ENCODE measurements around the gene UBQLN4. TPM values are rescaled to one million over a fixed set of nuclear protein-coding genes. Genes with fewer than 3 reads are reported as not detected.

UBQLN4 gene
- total RNA-seq: 10 to 100 TPM; 32.8 to 33.3 TPM

DNA sequence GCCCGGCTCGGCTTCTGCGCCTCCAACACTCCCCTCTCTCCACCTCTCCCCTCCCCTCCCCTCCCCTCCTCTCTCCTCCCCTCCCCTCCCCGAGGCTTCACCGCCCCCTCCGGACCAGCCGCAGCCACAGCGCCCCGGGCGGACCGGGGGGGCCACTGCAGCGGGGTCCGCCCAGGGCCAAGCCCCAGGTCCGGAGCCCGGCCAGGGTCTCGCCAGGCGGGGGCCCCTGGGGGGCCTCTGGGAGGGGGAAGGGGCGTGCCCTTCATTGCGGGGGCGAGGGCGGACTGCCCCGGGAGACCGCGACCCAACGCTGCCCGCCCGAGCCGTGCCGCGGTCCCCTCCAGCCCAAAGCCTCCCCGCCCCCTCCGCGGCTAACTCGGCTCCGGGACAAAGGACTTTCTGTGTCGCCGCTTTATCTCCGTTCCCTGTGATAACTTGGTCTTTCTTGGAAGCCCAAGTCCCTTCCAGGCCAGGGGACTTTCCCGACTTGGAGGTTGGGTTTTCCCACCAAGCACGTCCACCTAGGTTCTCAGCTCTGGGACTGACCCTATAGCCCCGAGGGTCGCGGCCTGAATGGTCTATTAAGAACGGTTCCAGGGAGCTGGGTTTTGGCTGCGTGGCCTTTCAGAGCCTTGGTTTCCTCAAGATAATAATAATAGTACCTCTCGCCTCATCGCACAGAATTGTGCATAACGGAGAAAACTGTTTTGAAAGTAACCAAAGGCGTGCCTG is at the start of gene UBQLN4:
Gene UBQLN4 (minus strand): TSS at position 31 of the 732 bp plus-strand sequence. CDS start 97 bp downstream, outside the sequence.
- Mint-ChIP-seq H3K27me3 (ENCODE audit: low read depth) (no peaks in the 10 kb centered on the region), H3K9me3 (ENCODE audit: insufficient read depth) (no peaks in the 10 kb centered on the region), H3K4me3 (peak within 1 kb of the TSS; percentile 96), H3K36me3 (ENCODE audit: low read depth) (peaks cover 20% of the 10 kb centered on the region), H3K27ac (peak within 1 kb of the TSS; percentile 91), H3K4me1 (ENCODE audit: low read depth) (peaks cover 23% of the 10 kb centered on the region)
- DNase-seq: peak; percentile 90
- ChIA-PET CTCF (interaction anchor here (0.9 to 2.2 kb wide), 8 partner anchors 12 to 194 kb away, joined by 3 to 12 read pairs (median 4); partner anchors contain the start of genes ARHGEF2 and SYT11), POLR2A (no interaction called here)
- peak; percentile 55 for ATAC-seq

DNA sequence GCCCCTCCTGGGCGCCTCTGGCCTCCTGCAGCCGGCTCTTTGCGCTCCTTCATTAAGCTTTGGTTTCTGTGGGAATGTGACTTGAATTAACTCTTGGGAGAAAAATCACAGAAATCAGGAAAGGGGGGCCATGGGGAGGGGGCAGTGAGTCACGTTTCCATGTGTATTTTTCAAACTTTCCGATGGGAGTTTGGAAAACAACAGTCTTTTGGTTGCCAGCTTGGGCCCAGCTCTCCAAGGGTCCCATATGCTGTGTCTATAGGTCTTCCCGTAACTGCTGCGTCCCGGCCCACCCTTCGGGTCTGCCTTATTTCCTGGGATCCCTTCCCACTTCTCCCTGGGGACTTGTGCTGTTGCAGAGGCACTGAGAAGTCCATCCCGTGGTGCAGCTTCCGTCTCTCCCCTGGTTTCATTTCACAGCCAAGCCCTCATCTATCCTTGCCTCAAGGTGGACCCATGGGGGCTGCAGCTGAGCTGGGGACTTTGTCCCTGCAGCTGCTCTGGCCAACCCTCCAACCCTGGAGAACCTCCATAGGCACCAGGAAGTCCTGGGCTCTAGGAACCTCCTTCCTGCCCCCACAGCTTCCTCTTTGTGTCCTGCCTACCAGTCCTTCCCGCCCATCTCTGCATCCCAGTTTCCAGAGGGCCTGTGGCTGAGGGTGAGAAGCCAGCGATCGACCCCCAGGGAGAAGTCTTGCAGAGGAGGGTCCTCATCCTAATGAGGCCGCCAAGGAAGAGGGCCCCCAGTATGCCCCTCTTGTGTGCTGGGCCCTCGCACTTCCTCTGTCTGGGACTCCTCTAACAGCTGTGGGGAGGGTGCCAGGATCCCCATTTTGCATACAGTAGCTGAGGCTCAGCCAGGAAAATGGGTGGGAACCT is 49.3 kb upstream of the UBQLN4 start:
- Mint-ChIP-seq H3K36me3 (ENCODE audit: low read depth) (no peaks in the 10 kb centered on the region), H3K27me3 (ENCODE audit: low read depth) (peaks cover 36% of the 10 kb centered on the region), H3K9me3 (ENCODE audit: insufficient read depth) (no peaks in the 10 kb centered on the region), H3K27ac (no peak overlapping the region), H3K4me3 (no peak overlapping the region), H3K4me1 (ENCODE audit: low read depth) (peaks cover 42% of the 10 kb centered on the region)
- ChIA-PET CTCF (interaction anchor here (1.6 to 17.6 kb wide), 3 partner anchors 12 to 26 kb away, joined by 5 to 534 read pairs (median 112); partner anchors contain the start of gene LMNA), POLR2A (interaction anchor here (1.1 kb wide), 1 partner anchor 23 kb away, joined by 3 read pairs; no protein-coding TSS in a partner anchor)
- no peak for ATAC-seq
- DNase-seq: no peak

DNA sequence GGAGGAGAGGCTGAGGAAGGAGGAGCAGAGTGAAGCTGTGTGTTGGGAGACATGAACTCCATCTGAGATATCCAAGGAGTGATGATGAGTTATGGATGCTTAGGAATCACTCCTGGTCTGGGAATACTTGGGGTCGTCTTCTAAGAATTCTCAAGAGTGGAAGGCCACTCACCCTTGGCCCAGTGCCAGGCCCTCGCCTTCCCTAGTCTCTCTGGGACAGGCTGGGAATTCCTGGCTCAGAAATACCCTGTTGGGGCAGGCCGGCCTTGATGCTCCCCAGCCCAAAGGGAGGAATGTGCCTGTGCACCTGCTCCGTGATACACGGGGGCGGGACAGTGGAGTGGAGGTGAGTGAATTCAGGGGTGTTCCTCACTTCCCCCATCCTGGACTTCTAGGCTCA is 48.3 kb upstream of the UBQLN4 start:
- no peak overlapping the region for H3K27ac Mint-ChIP-seq
- no peaks in the 10 kb centered on the region for H3K9me3 Mint-ChIP-seq (ENCODE audit: insufficient read depth)
- no peak overlapping the region for H3K4me3 Mint-ChIP-seq
- no peak for ATAC-seq
- ChIA-PET CTCF (interaction anchor here (9.8 to 17.6 kb wide), 2 partner anchors 14 to 27 kb away, joined by 112 to 534 read pairs; partner anchors contain the start of gene LMNA), POLR2A (no interaction called here)
- H3K36me3 Mint-ChIP-seq (ENCODE audit: low read depth): no peaks in the 10 kb centered on the region
- H3K27me3 Mint-ChIP-seq (ENCODE audit: low read depth): peaks cover 36% of the 10 kb centered on the region
- peaks cover 52% of the 10 kb centered on the region for H3K4me1 Mint-ChIP-seq (ENCODE audit: low read depth)
- DNase-seq: no peak

DNA sequence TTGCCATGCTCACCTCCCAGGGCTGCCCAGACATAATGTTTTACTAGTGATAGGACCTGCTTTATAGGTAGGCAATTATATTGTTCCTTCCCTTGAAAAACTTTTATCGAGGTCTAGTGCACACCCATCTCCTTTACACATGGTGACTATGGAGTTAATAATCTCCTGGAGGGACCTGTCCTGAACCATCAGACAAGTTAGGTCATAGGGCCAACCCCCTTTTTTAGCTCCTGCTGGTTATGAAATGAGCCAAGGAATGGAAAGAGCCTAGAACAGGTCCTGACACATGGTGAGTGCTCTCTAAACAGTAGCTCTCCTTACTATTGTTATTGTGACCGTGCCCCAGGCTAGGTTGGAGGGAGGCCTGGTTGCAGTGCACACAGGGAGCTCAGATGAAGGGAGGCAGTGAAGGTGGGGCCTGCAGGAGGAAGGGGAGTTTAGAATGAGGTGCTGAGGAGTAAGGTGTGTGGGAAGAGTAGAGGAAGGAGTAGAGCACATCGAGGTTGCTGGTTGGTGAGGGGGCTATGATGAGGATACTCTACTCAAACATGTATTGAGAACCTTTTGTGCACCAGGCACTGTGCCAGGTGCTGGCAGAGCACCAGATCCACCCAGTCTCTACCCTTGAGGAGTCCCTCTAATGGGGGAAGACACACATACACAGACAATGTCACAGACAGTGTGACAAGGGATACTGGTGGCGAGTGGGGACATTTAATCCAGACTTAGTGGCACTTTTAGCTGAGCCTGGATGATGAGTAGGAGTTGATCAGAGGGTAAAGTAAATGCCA is 46.8 kb upstream of the UBQLN4 start:
- no peaks in the 10 kb centered on the region for H3K36me3 Mint-ChIP-seq (ENCODE audit: low read depth)
- ChIA-PET POLR2A (interaction anchor here (5.4 kb wide), 1 partner anchor 26 kb away, joined by 44 read pairs; no protein-coding TSS in a partner anchor), CTCF (interaction anchor here (0.7 to 17.6 kb wide), 8 partner anchors 10 to 346 kb away, joined by 3 to 534 read pairs (median 7); partner anchors contain the start of gene LMNA)
- no peak overlapping the region for H3K4me3 Mint-ChIP-seq
- ATAC-seq (no peak), DNase-seq (no peak)
- H3K27me3 Mint-ChIP-seq (ENCODE audit: low read depth): peaks cover 33% of the 10 kb centered on the region
- H3K9me3 Mint-ChIP-seq (ENCODE audit: insufficient read depth): no peaks in the 10 kb centered on the region
- peaks cover 52% of the 10 kb centered on the region for H3K4me1 Mint-ChIP-seq (ENCODE audit: low read depth)
- no peak overlapping the region for H3K27ac Mint-ChIP-seq

DNA sequence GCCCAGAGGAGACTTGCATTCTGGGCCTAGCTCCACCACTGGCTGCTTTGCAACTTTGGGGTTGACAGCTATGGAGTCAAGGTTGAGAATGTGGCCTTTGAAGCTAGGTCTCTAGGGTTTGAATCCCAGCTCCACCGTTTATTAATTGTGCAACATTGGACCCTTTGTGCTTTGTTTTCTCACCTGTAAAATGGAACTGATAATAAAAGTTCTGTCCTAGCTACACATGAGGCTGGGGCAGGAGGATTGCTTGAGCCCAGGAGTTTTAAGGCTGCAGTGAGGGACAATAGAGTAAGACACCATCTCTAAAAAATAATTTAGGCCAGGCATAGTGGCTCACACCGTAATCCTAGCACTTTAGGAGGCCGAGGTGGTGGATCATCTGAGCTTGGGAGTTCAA is 45.7 kb upstream of the UBQLN4 start:
- no peak overlapping the region for H3K27ac Mint-ChIP-seq
- H3K27me3 Mint-ChIP-seq (ENCODE audit: low read depth): peaks cover 34% of the 10 kb centered on the region
- CTCF ChIA-PET: interaction anchor here (0.7 to 17.6 kb wide), 10 partner anchors 7 to 260 kb away, joined by 3 to 534 read pairs (median 7); partner anchors contain the start of gene LMNA
- ATAC-seq (no peak), DNase-seq (no peak)
- POLR2A ChIA-PET: interaction anchor here (5.4 kb wide), 1 partner anchor 27 kb away, joined by 44 read pairs; no protein-coding TSS in a partner anchor
- H3K9me3 Mint-ChIP-seq (ENCODE audit: insufficient read depth): no peaks in the 10 kb centered on the region
- H3K4me3 Mint-ChIP-seq: no peak overlapping the region
- peaks cover 49% of the 10 kb centered on the region for H3K4me1 Mint-ChIP-seq (ENCODE audit: low read depth)
- no peaks in the 10 kb centered on the region for H3K36me3 Mint-ChIP-seq (ENCODE audit: low read depth)

DNA sequence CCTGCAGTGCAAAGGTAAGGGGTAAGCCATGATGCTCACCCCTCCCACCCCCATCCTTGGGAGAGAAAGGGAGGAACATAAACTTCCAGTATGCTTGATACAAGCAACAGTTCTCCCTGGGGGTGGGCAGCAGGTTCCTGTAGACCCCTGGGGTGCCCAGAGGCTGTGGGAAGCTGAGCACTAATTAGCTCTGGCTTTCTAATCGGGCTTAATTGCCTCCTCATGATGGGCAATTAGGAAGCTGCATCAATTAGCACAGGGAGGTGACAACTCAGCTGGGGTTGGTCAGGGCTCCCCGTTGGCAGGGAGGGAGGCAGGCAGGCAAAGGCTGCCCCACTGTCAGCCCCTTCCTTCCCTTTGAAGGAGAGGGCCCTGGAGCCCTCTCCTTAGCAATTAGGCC is 45.2 kb upstream of the UBQLN4 start:
- peaks cover 45% of the 10 kb centered on the region for H3K4me1 Mint-ChIP-seq (ENCODE audit: low read depth)

DNA sequence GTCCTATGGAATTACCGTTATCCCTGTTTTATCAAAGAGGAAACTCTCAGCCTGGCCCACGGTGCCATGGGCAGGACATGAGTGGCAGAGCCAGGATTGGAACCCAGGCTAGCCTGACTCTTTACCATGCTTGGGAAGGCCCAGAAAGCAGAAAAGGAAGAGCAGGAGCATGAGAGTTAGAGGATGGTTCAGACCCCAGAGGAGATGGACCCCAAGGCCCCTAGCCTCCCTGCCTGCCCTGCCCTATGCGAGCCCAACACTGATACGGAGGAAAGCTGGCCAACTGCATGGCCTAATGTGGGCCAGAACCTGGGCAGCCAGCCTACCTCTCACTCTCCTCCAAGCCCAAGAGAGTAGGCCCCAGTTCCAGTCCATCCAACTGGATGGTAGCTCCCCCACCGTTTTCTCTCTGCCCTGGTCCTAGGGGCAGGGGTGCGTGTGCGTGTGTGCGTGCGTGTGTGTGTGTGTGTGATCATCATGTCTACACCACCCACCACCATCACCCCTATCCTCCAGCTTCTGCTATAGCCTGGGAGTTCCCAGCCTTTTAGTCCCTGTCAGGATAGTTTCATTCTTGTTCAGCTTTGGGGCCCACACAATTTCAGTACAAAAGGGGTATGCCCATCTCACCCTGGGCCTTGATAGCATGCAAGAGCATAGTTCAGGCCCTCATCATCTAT is 44.0 kb upstream of the UBQLN4 start:
- ChIA-PET CTCF (interaction anchor here (0.7 to 17.6 kb wide), 27 partner anchors 7 to 348 kb away, joined by 3 to 534 read pairs (median 4); partner anchors contain the start of genes LMNA and SMG5), POLR2A (interaction anchor here (1.0 to 5.4 kb wide), 4 partner anchors 17 to 184 kb away, joined by 3 to 44 read pairs (median 6); partner anchors contain the start of genes LMNA and SMG5)
- H3K9me3 Mint-ChIP-seq (ENCODE audit: insufficient read depth): no peaks in the 10 kb centered on the region
- ATAC-seq (peak; percentile 4), DNase-seq (no peak)
- H3K27ac Mint-ChIP-seq: no peak overlapping the region
- no peaks in the 10 kb centered on the region for H3K36me3 Mint-ChIP-seq (ENCODE audit: low read depth)
- peaks cover 36% of the 10 kb centered on the region for H3K4me1 Mint-ChIP-seq (ENCODE audit: low read depth)
- no peak overlapping the region for H3K4me3 Mint-ChIP-seq
- H3K27me3 Mint-ChIP-seq (ENCODE audit: low read depth): peaks cover 42% of the 10 kb centered on the region

More for the DNA sequence above, 45.2 kb upstream of the UBQLN4 start:
- Mint-ChIP-seq H3K9me3 (ENCODE audit: insufficient read depth) (no peaks in the 10 kb centered on the region), H3K27ac (no peak overlapping the region), H3K4me3 (no peak overlapping the region), H3K27me3 (ENCODE audit: low read depth) (peaks cover 38% of the 10 kb centered on the region), H3K36me3 (ENCODE audit: low read depth) (no peaks in the 10 kb centered on the region)
- ChIA-PET CTCF (interaction anchor here (0.7 to 17.6 kb wide), 9 partner anchors 8 to 260 kb away, joined by 3 to 534 read pairs (median 9); partner anchors contain the start of gene LMNA), POLR2A (interaction anchor here (2.6 to 5.4 kb wide), 2 partner anchors 16 to 28 kb away, joined by 8 to 44 read pairs; partner anchors contain the start of gene LMNA)
- DNase-seq (no peak), ATAC-seq (no peak)

DNA sequence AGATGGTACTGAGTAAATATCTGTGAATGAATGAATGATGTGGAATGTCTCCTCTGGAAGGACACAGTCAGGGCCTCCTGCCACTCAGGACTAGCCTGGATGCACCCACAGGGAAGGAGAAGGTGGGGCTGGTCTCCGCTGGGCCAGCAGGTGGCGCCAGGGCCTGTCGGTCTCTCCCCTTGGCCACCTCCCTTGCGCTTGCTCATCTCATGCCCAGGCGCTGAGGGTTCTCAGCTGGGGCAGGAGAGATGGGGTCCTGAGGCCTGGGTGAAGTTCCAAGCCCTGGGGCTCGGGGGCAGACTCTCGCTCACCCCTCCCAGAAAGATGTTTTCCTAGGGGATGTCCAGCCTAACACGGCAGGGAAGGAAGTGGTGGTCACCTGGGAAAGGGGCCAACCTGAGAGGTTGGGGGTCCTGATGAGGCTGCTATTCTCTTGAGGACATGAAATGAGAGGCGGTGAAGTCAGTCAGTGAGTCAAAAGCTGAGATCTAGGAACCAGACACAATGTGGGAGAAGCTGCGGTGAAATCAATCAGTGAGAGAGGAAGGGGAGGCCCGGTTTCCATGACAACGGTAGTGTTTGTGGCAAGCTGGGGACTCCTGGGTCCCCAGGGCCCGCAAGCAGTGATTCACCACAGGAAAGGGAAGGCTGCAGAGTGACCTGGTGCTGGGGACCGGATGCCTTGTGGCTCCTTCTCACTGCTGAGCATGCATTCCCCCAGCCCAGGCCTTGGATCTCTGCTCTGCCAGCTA is 43.2 kb upstream of the UBQLN4 start:
- CTCF ChIA-PET: interaction anchor here (0.7 to 17.6 kb wide), 34 partner anchors 8 to 348 kb away, joined by 3 to 534 read pairs (median 4); partner anchors contain the start of genes LMNA and SMG5
- no peaks in the 10 kb centered on the region for H3K36me3 Mint-ChIP-seq (ENCODE audit: low read depth)
- peak; percentile 85 for DNase-seq
- H3K9me3 Mint-ChIP-seq (ENCODE audit: insufficient read depth): no peaks in the 10 kb centered on the region
- H3K4me1 Mint-ChIP-seq (ENCODE audit: low read depth): peaks cover 36% of the 10 kb centered on the region
- H3K4me3 Mint-ChIP-seq: peak overlapping the region; percentile 0
- ATAC-seq: peak; percentile 86
- H3K27me3 Mint-ChIP-seq (ENCODE audit: low read depth): peaks cover 47% of the 10 kb centered on the region
- H3K27ac Mint-ChIP-seq: peak overlapping the region; percentile 33
- POLR2A ChIA-PET: interaction anchor here (1.0 to 5.4 kb wide), 5 partner anchors 9 to 185 kb away, joined by 3 to 44 read pairs (median 5); partner anchors contain the start of genes LMNA and SMG5

DNA sequence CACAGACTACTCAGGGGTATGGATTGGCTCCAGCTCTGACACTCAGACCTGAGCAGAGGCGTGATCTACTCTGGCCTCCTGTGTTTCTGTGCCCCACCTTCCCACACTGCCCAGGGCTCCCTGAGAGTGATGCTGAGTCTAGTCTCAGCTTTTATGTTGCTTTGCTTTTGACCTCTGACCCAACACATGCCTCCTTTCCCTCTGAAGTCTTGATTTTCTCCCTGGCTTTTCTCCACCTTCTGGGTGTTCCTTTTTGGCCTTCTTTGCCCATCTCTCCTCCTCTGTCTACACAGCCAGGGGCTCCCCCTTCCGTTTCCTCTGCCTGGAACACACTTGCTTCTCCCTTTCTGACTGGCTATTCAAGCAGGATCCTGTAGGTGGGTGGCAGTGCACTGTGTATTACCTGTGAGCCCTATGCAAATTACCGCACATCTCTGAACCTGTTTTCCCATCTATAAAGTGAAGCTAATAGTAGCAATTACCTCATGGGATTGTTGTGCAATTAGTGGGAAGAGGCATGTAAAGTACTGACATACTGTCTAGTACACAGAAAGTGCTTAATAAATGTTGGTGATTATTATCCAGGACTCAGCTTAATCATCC is 42.4 kb upstream of the UBQLN4 start:
- DNase-seq (no peak), ATAC-seq (no peak)
- Mint-ChIP-seq H3K27ac (no peak overlapping the region), H3K27me3 (ENCODE audit: low read depth) (peaks cover 44% of the 10 kb centered on the region), H3K4me1 (ENCODE audit: low read depth) (peaks cover 36% of the 10 kb centered on the region), H3K36me3 (ENCODE audit: low read depth) (no peaks in the 10 kb centered on the region), H3K4me3 (peak overlapping the region; percentile 0), H3K9me3 (ENCODE audit: insufficient read depth) (no peaks in the 10 kb centered on the region)
- CTCF ChIA-PET: interaction anchor here (0.7 to 17.6 kb wide), 24 partner anchors 10 to 349 kb away, joined by 3 to 534 read pairs (median 4); partner anchors contain the start of genes LMNA and SSR2
- POLR2A ChIA-PET: interaction anchor here (1.1 to 5.4 kb wide), 3 partner anchors 10 to 186 kb away, joined by 5 to 44 read pairs (median 5); partner anchors contain the start of gene SMG5
